HEK293 (cell line): ENCODE data around the gene SLC22A17.

ENCODE experiments used
- CTCF ChIA-PET: fragments of 350-600 bp; formaldehyde crosslinking; extraction: SDS; loops from one replicate; lab custom pipeline; 2021; ENCODE audit warnings: antibody characterized with exemption; lab: Yijun Ruan, JAX
- POLR2A ChIA-PET: fragments of 300-600 bp; formaldehyde crosslinking; extraction: SDS; loops from one replicate; lab custom pipeline; 2020; ENCODE audit warnings: antibody characterized with exemption, inconsistent platforms; lab: Yijun Ruan, JAX
- H3K27ac ChIP-seq: fragments of 200-500 bp; sonication (Bioruptor generic); 2 replicates; pipeline ENCODE4 v1.5.1; 2014; ENCODE audit warnings: low read depth, low read length, control low read depth, inconsistent platforms; ENCODE audit errors: extremely low read depth
- H3K36me3 ChIP-seq, 2 experiments: fragments of 200-500 bp in 1 of 2; sonication (Bioruptor generic) in 1 of 2; 1 replicate in 1 of 2; 2 replicates in 1 of 2; pipeline ENCODE4 v1.5.1; 2014 to 2017; ENCODE audit warnings: inconsistent platforms in 2 of 2, low read length in 2 of 2; ENCODE audit not compliant: control insufficient read depth in 2 of 2, insufficient read depth in 1 of 2
- H3K4me1 ChIP-seq: fragments of 200-500 bp; sonication (Bioruptor generic); 2 replicates; pipeline ENCODE4 v1.5.1; 2014; ENCODE audit warnings: mild to moderate bottlenecking, low read length, inconsistent platforms; ENCODE audit not compliant: control insufficient read depth, insufficient read depth
- H3K4me3 ChIP-seq: 2 replicates; pipeline ENCODE4 v1.5.1; 2011; ENCODE audit warnings: low read depth, mild to moderate bottlenecking, control low read depth, low read length, moderate library complexity
- H3K9me3 ChIP-seq: fragments of 200-500 bp; sonication (Bioruptor generic); 2 replicates; pipeline ENCODE4 v1.5.1; 2014; ENCODE audit warnings: low read depth, low read length, inconsistent platforms; ENCODE audit not compliant: control insufficient read depth, insufficient read depth
- HOXA7 ChIP-seq: sonication (generic); formaldehyde crosslinking; IDR thresholded peaks from 2 replicates; pipeline ENCODE4 v1.8.1; 2022; ENCODE audit warnings: missing genetic modification reagents, borderline replicate concordance
- HOXD13 ChIP-seq: sonication (generic); formaldehyde crosslinking; IDR thresholded peaks from 2 replicates; pipeline ENCODE4 v1.8.0; 2022; ENCODE audit warnings: missing genetic modification reagents, borderline replicate concordance
- IKZF3 ChIP-seq: fragments of 450-650 bp; IDR thresholded peaks from 2 replicates; pipeline ENCODE4 v1.5.0; 2018; ENCODE audit warnings: missing biosample characterization, mild to moderate bottlenecking, missing genetic modification characterization, moderate library complexity
- KLF7 ChIP-seq: fragments of 450-650 bp; formaldehyde crosslinking; IDR thresholded peaks from 2 replicates; pipeline ENCODE4 v1.5.1; 2016; ENCODE audit warnings: missing biosample characterization, missing genetic modification characterization, borderline replicate concordance
- KLF8 ChIP-seq: fragments of 450-650 bp; formaldehyde crosslinking; IDR thresholded peaks from 2 replicates; pipeline ENCODE4 v1.5.1; 2016; ENCODE audit warnings: missing biosample characterization, missing genetic modification characterization
- MEIS1 ChIP-seq: sonication (generic); formaldehyde crosslinking; IDR thresholded peaks from 2 replicates; pipeline ENCODE4 v1.8.1; 2022; ENCODE audit warnings: missing genetic modification reagents, mild to moderate bottlenecking, borderline replicate concordance
- MZF1 ChIP-seq: fragments of 450-650 bp; formaldehyde crosslinking; IDR thresholded peaks from 2 replicates; pipeline ENCODE4 v1.5.1; 2017; ENCODE audit warnings: missing biosample characterization, missing genetic modification characterization, borderline replicate concordance
- SCRT2 ChIP-seq: fragments of 450-650 bp; formaldehyde crosslinking; IDR thresholded peaks from 2 replicates; pipeline ENCODE4 v1.5.1; 2016; ENCODE audit warnings: missing biosample characterization, missing genetic modification characterization
- SP2 ChIP-seq: fragments of 450-650 bp; formaldehyde crosslinking; IDR thresholded peaks from 2 replicates; pipeline ENCODE4 v1.5.1; 2016; ENCODE audit warnings: missing biosample characterization, missing genetic modification characterization
- ZBTB10 ChIP-seq: fragments of 450-650 bp; formaldehyde crosslinking; IDR thresholded peaks from 2 replicates; pipeline ENCODE4 v1.5.1; 2016; ENCODE audit warnings: missing biosample characterization, missing genetic modification characterization
- ZFP3 ChIP-seq: fragments of 450-650 bp; formaldehyde crosslinking; IDR thresholded peaks from 2 replicates; pipeline ENCODE4 v1.5.1; 2016; ENCODE audit warnings: low read depth, missing biosample characterization, missing genetic modification characterization
- ZNF138 ChIP-seq: fragments of 450-650 bp; formaldehyde crosslinking; IDR thresholded peaks from 2 replicates; pipeline ENCODE4 v1.5.1; 2016; ENCODE audit warnings: missing biosample characterization, missing genetic modification characterization, borderline replicate concordance
- ZNF146 ChIP-seq: fragments of 450-650 bp; formaldehyde crosslinking; IDR thresholded peaks from 2 replicates; pipeline ENCODE4 v1.5.1; 2016; ENCODE audit warnings: missing biosample characterization, missing genetic modification characterization
- ZNF211 ChIP-seq: fragments of 450-650 bp; formaldehyde crosslinking; IDR thresholded peaks from 2 replicates; pipeline ENCODE4 v1.5.1; 2016; ENCODE audit warnings: low read depth, missing biosample characterization, missing genetic modification characterization
- ZNF37A ChIP-seq: fragments of 450-650 bp; IDR thresholded peaks from 2 replicates; pipeline ENCODE4 v1.5.1; 2018; ENCODE audit warnings: missing biosample characterization, missing genetic modification characterization
- ZNF416 ChIP-seq: fragments of 450-650 bp; formaldehyde crosslinking; IDR thresholded peaks from 2 replicates; pipeline ENCODE4 v1.5.1; 2016; ENCODE audit warnings: missing biosample characterization, missing genetic modification characterization
- ZNF48 ChIP-seq: fragments of 450-650 bp; formaldehyde crosslinking; IDR thresholded peaks from 2 replicates; pipeline ENCODE4 v1.5.1; 2016; ENCODE audit warnings: missing biosample characterization, missing genetic modification characterization
- ZNF585B ChIP-seq: fragments of 450-650 bp; formaldehyde crosslinking; IDR thresholded peaks from 2 replicates; pipeline ENCODE4 v1.5.1; 2016; ENCODE audit warnings: missing biosample characterization, missing genetic modification characterization
- ZNF610 ChIP-seq: fragments of 450-650 bp; formaldehyde crosslinking; IDR thresholded peaks from 2 replicates; pipeline ENCODE4 v1.5.1; 2016; ENCODE audit warnings: missing biosample characterization, missing genetic modification characterization, borderline replicate concordance
- ZNF629 ChIP-seq: fragments of 450-650 bp; formaldehyde crosslinking; IDR thresholded peaks from 2 replicates; pipeline ENCODE4 v1.5.1; 2017; ENCODE audit warnings: missing biosample characterization, missing genetic modification characterization
- ZNF768 ChIP-seq: fragments of 450-650 bp; formaldehyde crosslinking; IDR thresholded peaks from 2 replicates; pipeline ENCODE4 v1.5.1; 2018; ENCODE audit warnings: missing biosample characterization, mild to moderate bottlenecking, missing genetic modification characterization
- ZNF776 ChIP-seq: fragments of 450-650 bp; formaldehyde crosslinking; IDR thresholded peaks from 2 replicates; pipeline ENCODE4 v1.5.0; 2017; ENCODE audit warnings: missing biosample characterization, missing genetic modification characterization, borderline replicate concordance
- TF ChIP-seq, protein P1 (sequence below): fragments of 450-650 bp; formaldehyde crosslinking; IDR thresholded peaks from 2 replicates; pipeline ENCODE4 v1.5.1; 2017; ENCODE audit warnings: missing biosample characterization, missing genetic modification characterization
- TF ChIP-seq, protein P2 (sequence below): fragments of 450-650 bp; formaldehyde crosslinking; IDR thresholded peaks from 2 replicates; pipeline ENCODE4 v1.5.1; 2017; ENCODE audit warnings: missing biosample characterization, mild to moderate bottlenecking, missing genetic modification characterization, moderate library complexity
- TF ChIP-seq, protein P3 (sequence below): fragments of 450-650 bp; formaldehyde crosslinking; IDR thresholded peaks from 2 replicates; pipeline ENCODE4 v1.5.1; 2016; ENCODE audit warnings: missing biosample characterization, missing genetic modification characterization
- TF ChIP-seq, protein P4 (sequence below): fragments of 450-650 bp; formaldehyde crosslinking; IDR thresholded peaks from 2 replicates; pipeline ENCODE4 v1.5.1; 2017; ENCODE audit warnings: missing biosample characterization, missing genetic modification characterization

The SLC22A17 gene

DNA sequence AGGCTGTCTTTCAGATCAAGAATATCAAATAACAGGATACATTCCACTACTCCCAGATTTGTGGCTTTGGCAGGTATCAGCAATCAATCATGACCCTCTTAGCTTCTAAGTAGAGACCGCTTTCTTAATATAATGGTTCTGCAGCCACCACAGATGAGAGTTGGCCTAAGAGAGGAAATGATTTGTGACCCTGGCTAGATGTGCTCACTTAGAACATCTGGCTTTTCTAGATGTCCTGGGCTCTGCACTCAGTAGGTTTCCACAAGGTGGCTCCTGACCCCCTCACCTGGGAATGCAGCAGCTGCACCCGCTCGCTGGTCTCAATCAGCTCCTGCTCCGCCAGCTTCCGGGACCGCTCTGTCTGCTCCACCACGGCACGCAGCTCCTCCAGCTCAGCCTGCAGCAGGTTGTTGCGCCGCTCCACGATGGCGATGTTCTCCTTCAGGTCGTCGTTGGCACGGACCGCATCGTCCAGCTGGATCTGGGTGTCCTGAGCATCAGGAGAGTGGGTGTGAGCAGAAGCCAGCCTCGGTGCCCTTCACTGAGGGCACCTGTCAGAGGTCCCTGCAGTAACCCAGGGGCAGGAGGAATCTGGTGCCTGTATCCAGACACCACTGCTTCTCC is 33.1 kb upstream of the SLC22A17 start:
- no peak overlapping the region for H3K4me3 ChIP-seq
- ChIA-PET POLR2A (no interaction called here), CTCF (interaction anchor here (1.1 to 1.3 kb wide), 3 partner anchors 25 to 264 kb away, joined by 3 to 4 read pairs (median 3); no protein-coding TSS in a partner anchor)
- no peak overlapping the region for H3K27ac ChIP-seq
- H3K4me1 ChIP-seq, result no peaks in the 10 kb centered on the region
- H3K36me3 ChIP-seq, result no peaks in the 10 kb centered on the region
- H3K9me3 ChIP-seq, result no peaks in the 10 kb centered on the region
- no peak for TF ChIP-seq SCRT2
- no peak for TF ChIP-seq KLF7 (tag by site-specific recombination)
- TF ChIP-seq HOXD13, result no peak
- TF ChIP-seq KLF8 (tag by site-specific recombination), result no peak
- TF ChIP-seq ZNF629 (tag by site-specific recombination), result no peak; the same call in 1 of the 2 replicates
- TF ChIP-seq, protein P1, sequence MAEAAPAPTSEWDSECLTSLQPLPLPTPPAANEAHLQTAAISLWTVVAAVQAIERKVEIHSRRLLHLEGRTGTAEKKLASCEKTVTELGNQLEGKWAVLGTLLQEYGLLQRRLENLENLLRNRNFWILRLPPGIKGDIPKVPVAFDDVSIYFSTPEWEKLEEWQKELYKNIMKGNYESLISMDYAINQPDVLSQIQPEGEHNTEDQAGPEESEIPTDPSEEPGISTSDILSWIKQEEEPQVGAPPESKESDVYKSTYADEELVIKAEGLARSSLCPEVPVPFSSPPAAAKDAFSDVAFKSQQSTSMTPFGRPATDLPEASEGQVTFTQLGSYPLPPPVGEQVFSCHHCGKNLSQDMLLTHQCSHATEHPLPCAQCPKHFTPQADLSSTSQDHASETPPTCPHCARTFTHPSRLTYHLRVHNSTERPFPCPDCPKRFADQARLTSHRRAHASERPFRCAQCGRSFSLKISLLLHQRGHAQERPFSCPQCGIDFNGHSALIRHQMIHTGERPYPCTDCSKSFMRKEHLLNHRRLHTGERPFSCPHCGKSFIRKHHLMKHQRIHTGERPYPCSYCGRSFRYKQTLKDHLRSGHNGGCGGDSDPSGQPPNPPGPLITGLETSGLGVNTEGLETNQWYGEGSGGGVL, result no peak
- TF ChIP-seq ZNF585B (tag by site-specific recombination), result no peak
- TF ChIP-seq MZF1 (tag by site-specific recombination), result no peak
- TF ChIP-seq, protein P2, sequence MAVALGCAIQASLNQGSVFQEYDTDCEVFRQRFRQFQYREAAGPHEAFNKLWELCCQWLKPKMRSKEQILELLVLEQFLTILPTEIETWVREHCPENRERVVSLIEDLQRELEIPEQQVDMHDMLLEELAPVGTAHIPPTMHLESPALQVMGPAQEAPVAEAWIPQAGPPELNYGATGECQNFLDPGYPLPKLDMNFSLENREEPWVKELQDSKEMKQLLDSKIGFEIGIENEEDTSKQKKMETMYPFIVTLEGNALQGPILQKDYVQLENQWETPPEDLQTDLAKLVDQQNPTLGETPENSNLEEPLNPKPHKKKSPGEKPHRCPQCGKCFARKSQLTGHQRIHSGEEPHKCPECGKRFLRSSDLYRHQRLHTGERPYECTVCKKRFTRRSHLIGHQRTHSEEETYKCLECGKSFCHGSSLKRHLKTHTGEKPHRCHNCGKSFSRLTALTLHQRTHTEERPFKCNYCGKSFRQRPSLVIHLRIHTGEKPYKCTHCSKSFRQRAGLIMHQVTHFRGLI (tag by site-specific recombination), result no peak
- no peak for TF ChIP-seq SP2 (tag by site-specific recombination)

GRCh38 chr14:23385244-23385641 is 32.6 kb upstream of the SLC22A17 start:
- Histone ChIP-seq H3K4me3 (no peak overlapping the region), H3K27ac (no peak overlapping the region), H3K36me3 (no peaks in the 10 kb centered on the region), H3K9me3 (no peaks in the 10 kb centered on the region), H3K4me1 (no peaks in the 10 kb centered on the region)
- ChIA-PET CTCF (interaction anchor here (0.5 to 1.3 kb wide), 4 partner anchors 25 to 264 kb away, joined by 3 to 4 read pairs (median 3); no protein-coding TSS in a partner anchor), POLR2A (no interaction called here)
- TF ChIP-seq ZNF138 (no peak), ZFP3 (tag by site-specific recombination) (no peak), ZNF610 (tag by site-specific recombination) (no peak), ZNF211 (tag by site-specific recombination) (no peak), MZF1 (tag by site-specific recombination) (no peak), ZNF146 (tag by site-specific recombination) (no peak), ZNF776 (tag by site-specific recombination) (no peak), ZNF48 (tag by site-specific recombination) (no peak), ZNF416 (no peak), MEIS1 (CRISPR knock-in tag) (no peak), ZNF768 (tag by site-specific recombination) (no peak), HOXA7 (no peak), IKZF3 (tag by site-specific recombination) (no peak), ZBTB10 (tag by site-specific recombination) (no peak), ZNF37A (tag by site-specific recombination) (no peak)
- TF ChIP-seq, protein P3, sequence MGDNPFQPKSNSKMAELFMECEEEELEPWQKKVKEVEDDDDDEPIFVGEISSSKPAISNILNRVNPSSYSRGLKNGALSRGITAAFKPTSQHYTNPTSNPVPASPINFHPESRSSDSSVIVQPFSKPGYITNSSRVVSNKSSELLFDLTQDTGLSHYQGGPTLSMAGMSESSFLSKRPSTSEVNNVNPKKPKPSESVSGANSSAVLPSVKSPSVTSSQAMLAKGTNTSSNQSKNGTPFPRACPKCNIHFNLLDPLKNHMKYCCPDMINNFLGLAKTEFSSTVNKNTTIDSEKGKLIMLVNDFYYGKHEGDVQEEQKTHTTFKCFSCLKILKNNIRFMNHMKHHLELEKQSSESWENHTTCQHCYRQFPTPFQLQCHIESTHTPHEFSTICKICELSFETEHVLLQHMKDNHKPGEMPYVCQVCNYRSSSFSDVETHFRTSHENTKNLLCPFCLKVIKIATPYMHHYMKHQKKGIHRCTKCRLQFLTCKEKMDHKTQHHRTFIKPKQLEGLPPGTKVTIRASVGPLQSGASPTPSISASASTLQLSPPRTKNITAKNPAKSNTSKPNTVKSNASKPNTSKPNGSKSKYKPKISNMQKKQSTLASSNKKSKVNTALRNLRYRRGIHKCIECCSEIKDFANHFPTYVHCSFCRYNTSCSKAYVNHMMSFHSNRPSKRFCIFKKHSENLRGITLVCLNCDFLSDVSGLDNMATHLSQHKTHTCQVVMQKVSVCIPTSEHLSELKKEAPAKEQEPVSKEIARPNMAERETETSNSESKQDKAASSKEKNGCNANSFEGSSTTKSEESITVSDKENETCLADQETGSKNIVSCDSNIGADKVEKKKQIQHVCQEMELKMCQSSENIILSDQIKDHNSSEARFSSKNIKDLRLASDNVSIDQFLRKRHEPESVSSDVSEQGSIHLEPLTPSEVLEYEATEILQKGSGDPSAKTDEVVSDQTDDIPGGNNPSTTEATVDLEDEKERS (tag by site-specific recombination), result no peak
- TF ChIP-seq, protein P4, sequence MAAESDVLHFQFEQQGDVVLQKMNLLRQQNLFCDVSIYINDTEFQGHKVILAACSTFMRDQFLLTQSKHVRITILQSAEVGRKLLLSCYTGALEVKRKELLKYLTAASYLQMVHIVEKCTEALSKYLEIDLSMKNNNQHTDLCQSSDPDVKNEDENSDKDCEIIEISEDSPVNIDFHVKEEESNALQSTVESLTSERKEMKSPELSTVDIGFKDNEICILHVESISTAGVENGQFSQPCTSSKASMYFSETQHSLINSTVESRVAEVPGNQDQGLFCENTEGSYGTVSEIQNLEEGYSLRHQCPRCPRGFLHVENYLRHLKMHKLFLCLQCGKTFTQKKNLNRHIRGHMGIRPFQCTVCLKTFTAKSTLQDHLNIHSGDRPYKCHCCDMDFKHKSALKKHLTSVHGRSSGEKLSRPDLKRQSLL (tag by site-specific recombination), result no peak
